K562 (cell line): Measurements from ENCODE around the gene C1D. TPM values are rescaled to one million over a fixed set of nuclear protein-coding genes. Genes with fewer than 3 reads are reported as not detected.

Experiments used
- ATAC-seq: fragments of 200-7000 bp; cut with Tn5 transposase; 3 replicates; pipeline ENCODE4 v1.9.1; 2020; ENCODE audit warnings: moderate library complexity
- BruUV-seq: library from RNA; stranded (reverse); fragments of 400-500 nt; replicated peaks from 2 replicates; lab custom pipeline; 2021; lab: Mats Ljungman, UMichigan
- CTCF ChIA-PET: fragments of 300-600 bp; formaldehyde crosslinking; extraction: SDS; loops from one replicate; lab custom pipeline; 2021; ENCODE audit warnings: low intra/inter-chr PET ratio; lab: Yijun Ruan, JAX
- POLR2A ChIA-PET: fragments of 300-600, 350-650 bp; sonication (Branson Sonifier 250); formaldehyde crosslinking; extraction: SDS; loops from one replicate; lab custom pipeline; 2021; ENCODE audit warnings: antibody characterized with exemption, inconsistent platforms; lab: Yijun Ruan, JAX
- DNase-seq, 4 experiments: peaks; one replicate each; pipeline versions ENCODE4 v3.0.0 to v3.0.0-alpha.2; 2011 to 2018; ENCODE audit warnings: low spot score in 3 of 4, mixed read lengths in 3 of 4; ENCODE audit errors: extremely low read depth in 1 of 4
- FAIRE-seq: peaks from 2 replicates; lab custom pipeline; 2011; peaks lifted over from hg19 to GRCh38; lab: Jason Lieb, UNC
- H2AFZ ChIP-seq: 2 replicates; pipeline ENCODE4 v1.6.0; 2011; ENCODE audit warnings: low read depth, low read length, control low read depth, inconsistent platforms
- H3K27ac ChIP-seq: fragments of 200-600 bp; 3 replicates; pipeline ENCODE4 v1.8.0; 2011; ENCODE audit warnings: low read depth, mild to moderate bottlenecking, control low read depth, inconsistent platforms, low read length, moderate library complexity, mixed read lengths; ENCODE audit errors: extremely low read depth
- H3K27me3 ChIP-seq, 2 experiments: fragments of 300-600 bp in 1 of 2; 2 replicates in 1 of 2; 3 replicates in 1 of 2; pipeline versions ENCODE4 v1.6.0 to v1.8.0; 2011; ENCODE audit warnings: inconsistent platforms in 2 of 2, low read length in 2 of 2, mild to moderate bottlenecking in 1 of 2, mixed read lengths in 1 of 2, moderate library complexity in 1 of 2; ENCODE audit not compliant: control insufficient read depth in 2 of 2, insufficient read depth in 2 of 2
- H3K36me3 ChIP-seq: fragments of 300-600 bp; 3 replicates; pipeline ENCODE4 v1.8.0; 2011; ENCODE audit warnings: mild to moderate bottlenecking, low read length, inconsistent platforms; ENCODE audit not compliant: control insufficient read depth, insufficient read depth
- H3K4me1 ChIP-seq, 2 experiments: fragments of 200-600 bp in 1 of 2; replicated peaks in 1 of 2; 2 replicates in 1 of 2; 3 replicates in 1 of 2; pipeline versions ENCODE4 v1.5.1 to v1.8.0; 2011; ENCODE audit warnings: inconsistent platforms in 2 of 2, low read length in 2 of 2, mild to moderate bottlenecking in 1 of 2, mixed read lengths in 1 of 2, moderate library complexity in 1 of 2; ENCODE audit not compliant: control insufficient read depth in 2 of 2, insufficient read depth in 2 of 2
- H3K4me2 ChIP-seq: 2 replicates; pipeline ENCODE4 v1.6.1; 2011; ENCODE audit warnings: low read length, control low read depth, inconsistent platforms, mixed read lengths; ENCODE audit not compliant: insufficient read depth
- H3K4me3 ChIP-seq: fragments of 200-600 bp; sonication (generic), shearing (Covaris generic); 2 replicates; pipeline ENCODE4 v1.5.1; 2016; ENCODE audit warnings: control low read depth, inconsistent platforms
- H3K79me2 ChIP-seq: fragments of 200-600 bp; 3 replicates; pipeline ENCODE4 v1.8.0; 2011; ENCODE audit warnings: low read length, inconsistent platforms; ENCODE audit not compliant: control insufficient read depth, insufficient read depth
- H3K9ac ChIP-seq, 2 experiments: 2 replicates each; pipeline versions ENCODE4 v1.6.0 to v1.6.1; 2011; ENCODE audit warnings: low read depth in 2 of 2, low read length in 2 of 2, control low read depth in 1 of 2, inconsistent platforms in 1 of 2, mild to moderate bottlenecking in 1 of 2, mixed read lengths in 1 of 2; ENCODE audit not compliant: insufficient read depth in 1 of 2
- H3K9me1 ChIP-seq: one replicate; pipeline ENCODE4 v1.6.0; 2011; ENCODE audit warnings: inconsistent platforms, mild to moderate bottlenecking, low read length, moderate library complexity; ENCODE audit not compliant: control insufficient read depth, insufficient read depth
- H3K9me3 ChIP-seq: replicated peaks from 2 replicates; pipeline ENCODE4 v1.5.1; 2011; ENCODE audit warnings: low read depth, low read length, inconsistent platforms; ENCODE audit not compliant: control insufficient read depth, insufficient read depth
- H4K20me1 ChIP-seq: replicated peaks from 2 replicates; pipeline ENCODE4 v1.6.1; 2011; ENCODE audit warnings: low read length, inconsistent platforms, mixed read lengths; ENCODE audit not compliant: control insufficient read depth, insufficient read depth
- ATF3 ChIP-seq, 2 experiments: fragments of 450-650 bp in 1 of 2; sonication (generic) in 1 of 2; formaldehyde crosslinking in 1 of 2; IDR thresholded peaks in 1 of 2; conservative IDR thresholded peaks in 1 of 2; 2 replicates each; pipeline versions ENCODE4 v1.6.1 to v1.8.1; 2016 to 2023; ENCODE audit warnings: mild to moderate bottlenecking in 2 of 2, moderate library complexity in 2 of 2, inconsistent platforms in 1 of 2, missing genetic modification reagents in 1 of 2
- CHD4 ChIP-seq: fragments of 200-600 bp; sonication (generic); IDR thresholded peaks from 3 replicates; pipeline ENCODE4 v1.6.1; 2012; ENCODE audit warnings: low read depth, mild to moderate bottlenecking, mixed read lengths, low read length, inconsistent platforms; ENCODE audit not compliant: insufficient read depth, insufficient replicate concordance, poor library complexity, severe bottlenecking
- EHMT2 ChIP-seq: fragments of 450-650 bp; IDR thresholded peaks from 2 replicates; pipeline ENCODE4 v1.6.1; 2018; ENCODE audit warnings: antibody characterized with exemption
- MCM7 ChIP-seq, 2 experiments: fragments of 450-650 bp; IDR thresholded peaks; 2 replicates each; pipeline ENCODE4 v1.6.1; 2016 to 2018
- NFE2 ChIP-seq: IDR thresholded peaks from 2 replicates; pipeline ENCODE4 v1.6.1; 2014; ENCODE audit warnings: antibody characterized with exemption, low read depth
- ZEB2 ChIP-seq: fragments of 450-650 bp; IDR thresholded peaks from 2 replicates; pipeline ENCODE4 v1.6.1; 2016
- ZFP91 ChIP-seq: sonication (generic); formaldehyde crosslinking; IDR thresholded peaks from 2 replicates; pipeline ENCODE4 v1.8.0; 2022; ENCODE audit warnings: mild to moderate bottlenecking, missing genetic modification reagents
- WGBS: fragments of 100-300 bp; shearing (Covaris generic); methylation state at CpG from one replicate; pipeline ENCODE4 v1.1.6; 2016; ENCODE audit warnings: low coverage, mixed read lengths; ENCODE audit not compliant: insufficient coverage; ENCODE audit errors: missing lambda C conversion rate; 5-methylcytosine and 5-hydroxymethylcytosine counted together
- in situ Hi-C: fragments of 300-500 bp; cut with MboI; formaldehyde crosslinking; loops from 4 replicates; pipeline ENCODE4 v1.15.0; 2018; ENCODE audit warnings: inconsistent platforms, mixed read lengths
- intact Hi-C: fragments of 100-400 bp; cut with micrococcal nuclease; formaldehyde crosslinking; loops from 2 replicates; pipeline ENCODE4 v1.14.2; 2022
- polyA plus RNA-seq, 8 experiments: library from polyadenylated mRNA; depleted of rRNA in 4 of 8; stranded (reverse) in 5 of 8; unstranded in 3 of 8; fragments of >200 nt; fragmentation: Nextera tagmentation in 2 of 8; fragmentation: Illumina TruSeq in 1 of 8; extraction: Ambion mirVana in 2 of 8; extraction: Trizol in 1 of 8; gene quantifications; 2 replicates each; pipeline versions ENCODE4 v1.2.1 to v1.2.3, GENCODE V29; 2011 to 2014; ENCODE audit warnings: inconsistent platforms in 1 of 8, missing spikeins in 1 of 8
- total RNA-seq, 7 experiments: library from RNA; depleted of rRNA in 6 of 7; stranded (reverse); fragments of >200 nt in 6 of 7; fragmentation: Illumina TruSeq in 2 of 7; extraction: Trizol in 2 of 7; gene quantifications; 2 replicates each; pipeline versions ENCODE4 v1.2.1 to v1.2.3, GENCODE V29; 2011 to 2021; ENCODE audit warnings: low replicate concordance in 1 of 7
- TF ChIP-seq, protein P1 (sequence below), 2 experiments: fragments of 450-650 bp; IDR thresholded peaks; 2 replicates each; pipeline ENCODE4 v1.6.1; 2016; ENCODE audit warnings: mild to moderate bottlenecking in 2 of 2, borderline replicate concordance in 1 of 2, low read depth in 1 of 2, moderate library complexity in 1 of 2

C1D gene
- total and polyA plus RNA-seq, 9 of the 15 experiments (the other 6 are each of a cell fraction or from before 2014, with no cell fraction given): 33.2 to 123 (median 56.5) TPM

DNA sequence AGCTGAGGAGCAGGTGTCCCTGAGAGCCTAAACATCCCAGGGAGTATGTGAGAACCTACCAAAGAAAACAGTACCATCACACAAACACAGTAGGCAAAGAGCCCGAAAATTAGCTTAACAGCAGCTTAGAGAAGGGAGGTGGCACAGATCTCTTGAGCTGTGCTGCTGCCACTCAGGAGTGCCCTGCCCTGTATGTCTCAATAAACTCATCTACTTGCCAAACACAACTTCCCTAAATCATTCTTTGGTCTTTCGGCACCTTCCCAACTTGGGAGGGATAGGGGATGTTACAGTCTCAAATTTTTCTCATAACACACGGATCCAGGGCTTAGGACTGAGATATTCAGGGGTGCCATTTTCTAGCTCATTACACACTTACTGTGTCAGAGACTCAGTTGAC lies 45.3 kb upstream of the C1D start:
- intact Hi-C loops: no loop called here
- Histone ChIP-seq H3K9me3 (peaks cover 4% of the 10 kb centered on the region; the same call in 1 of the 2 replicates), H3K4me3 (no peak overlapping the region), H3K9ac (no peak overlapping the region), H3K27me3 (no peaks in the 10 kb centered on the region), H2AFZ (0 out of 2 replicates have a peak overlapping the region, but pooled peaks have one; percentile 37), H3K27ac (no peak overlapping the region), H3K4me1 (peaks cover 0 to 5% of the 10 kb centered on the region in 2 experiments; a peak in 2 of 5 replicates), H3K9me1 (no peaks in the 10 kb centered on the region), H3K79me2 (no peaks in the 10 kb centered on the region), H3K36me3 (no peaks in the 10 kb centered on the region), H3K4me2 (no peak overlapping the region), H4K20me1 (no peaks in the 10 kb centered on the region)
- ATAC-seq (no peak), DNase-seq (no peak), FAIRE-seq (no peak)
- POLR2A ChIA-PET: interaction anchor here (1.7 kb wide), 1 partner anchor 8 kb away, joined by 4 read pairs; no protein-coding TSS in a partner anchor
- WGBS: 46% methylated on average over 3 of the region's 3 CpGs
- CTCF ChIA-PET: no interaction called here
- BruUV-seq: no TSS peak
- in situ Hi-C loops: no loop called here
- TF ChIP-seq ZEB2 (no peak), NFE2 (no peak), ZFP91 (CRISPR knock-in tag) (no peak), ATF3 (IDR thresholded peaks at IDR 0.05) (no peak), ATF3 (CRISPR knock-in tag; conservative IDR thresholded peaks at IDR 0.05) (no peak), CHD4 (no peak), MCM7 (IDR thresholded peaks at IDR 0.05) (no peak), EHMT2 (no peak)
- TF ChIP-seq, protein P1, sequence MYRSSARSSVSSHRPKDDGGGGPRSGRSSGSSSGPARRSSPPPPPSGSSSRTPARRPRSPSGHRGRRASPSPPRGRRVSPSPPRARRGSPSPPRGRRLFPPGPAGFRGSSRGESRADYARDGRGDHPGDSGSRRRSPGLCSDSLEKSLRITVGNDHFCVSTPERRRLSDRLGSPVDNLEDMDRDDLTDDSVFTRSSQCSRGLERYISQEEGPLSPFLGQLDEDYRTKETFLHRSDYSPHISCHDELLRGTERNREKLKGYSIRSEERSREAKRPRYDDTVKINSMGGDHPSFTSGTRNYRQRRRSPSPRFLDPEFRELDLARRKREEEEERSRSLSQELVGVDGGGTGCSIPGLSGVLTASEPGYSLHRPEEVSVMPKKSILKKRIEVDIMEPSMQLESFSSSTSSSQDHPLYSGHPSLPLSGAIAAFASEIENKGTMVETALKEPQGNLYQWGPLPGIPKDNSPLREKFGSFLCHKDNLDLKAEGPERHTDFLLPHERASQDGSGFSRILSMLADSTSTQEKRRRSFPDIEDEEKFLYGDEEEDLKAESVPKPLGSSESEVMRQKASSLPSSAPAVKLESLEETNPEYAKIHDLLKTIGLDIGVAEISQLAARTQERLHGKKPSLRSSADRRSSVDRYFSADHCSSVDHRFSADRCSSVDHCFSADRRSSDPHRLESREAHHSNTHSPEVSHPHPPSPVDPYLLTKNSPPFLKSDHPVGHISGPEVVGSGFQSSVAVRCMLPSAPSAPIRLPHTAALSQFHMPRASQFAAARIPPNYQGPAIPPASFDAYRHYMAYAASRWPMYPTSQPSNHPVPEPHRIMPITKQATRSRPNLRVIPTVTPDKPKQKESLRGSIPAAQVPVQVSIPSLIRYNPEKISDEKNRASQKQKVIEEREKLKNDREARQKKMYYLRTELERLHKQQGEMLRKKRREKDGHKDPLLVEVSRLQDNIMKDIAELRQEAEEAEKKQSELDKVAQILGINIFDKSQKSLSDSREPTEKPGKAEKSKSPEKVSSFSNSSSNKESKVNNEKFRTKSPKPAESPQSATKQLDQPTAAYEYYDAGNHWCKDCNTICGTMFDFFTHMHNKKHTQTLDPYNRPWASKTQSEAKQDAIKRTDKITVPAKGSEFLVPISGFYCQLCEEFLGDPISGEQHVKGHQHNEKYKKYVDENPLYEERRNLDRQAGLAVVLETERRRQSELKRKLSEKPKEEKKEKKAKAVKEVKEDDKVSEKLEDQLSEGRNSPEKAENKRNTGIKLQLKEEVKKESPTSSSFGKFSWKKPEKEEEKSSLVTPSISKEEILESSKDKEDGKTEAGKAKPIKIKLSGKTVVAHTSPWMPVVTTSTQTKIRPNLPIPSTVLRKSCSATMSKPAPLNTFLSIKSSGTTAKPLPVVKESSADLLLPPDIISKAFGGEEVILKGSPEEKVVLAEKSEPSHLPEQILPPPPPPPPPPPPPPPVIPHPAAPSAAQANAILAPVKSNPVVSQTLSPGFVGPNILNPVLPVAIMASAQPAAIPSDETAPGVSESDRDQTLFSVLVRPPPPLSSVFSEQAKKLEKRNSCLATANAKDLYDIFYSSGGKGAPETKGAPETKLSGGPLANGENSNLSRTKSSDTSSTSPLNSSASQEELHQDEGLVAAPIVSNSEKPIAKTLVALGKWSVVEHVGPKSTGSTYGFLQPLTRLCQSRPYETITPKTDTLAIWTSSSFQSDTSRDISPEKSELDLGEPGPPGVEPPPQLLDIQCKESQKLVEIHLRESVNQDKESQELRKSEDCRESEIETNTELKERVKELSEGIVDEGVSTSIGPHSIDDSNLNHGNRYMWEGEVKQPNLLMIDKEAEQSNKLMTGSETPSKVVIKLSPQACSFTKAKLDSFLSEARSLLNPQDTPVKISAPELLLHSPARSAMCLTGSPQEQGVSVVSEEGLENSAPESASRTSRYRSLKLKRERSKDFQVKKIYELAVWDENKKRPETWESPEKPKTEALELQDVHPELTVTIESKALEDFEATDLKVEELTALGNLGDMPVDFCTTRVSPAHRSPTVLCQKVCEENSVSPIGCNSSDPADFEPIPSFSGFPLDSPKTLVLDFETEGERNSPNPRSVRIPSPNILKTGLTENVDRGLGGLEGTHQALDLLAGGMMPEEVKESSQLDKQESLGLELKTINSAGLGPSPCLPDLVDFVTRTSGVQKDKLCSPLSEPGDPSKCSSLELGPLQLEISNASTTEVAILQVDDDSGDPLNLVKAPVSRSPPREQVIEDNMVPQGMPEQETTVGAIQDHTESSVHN (IDR thresholded peaks at IDR 0.05; ENCODE audit: borderline replicate concordance in 1 of 2, low read depth in 1 of 2): no peak
